Vagina (tissue), 2 donors: Measurements from ENCODE around the gene LIMA1. TPM values are rescaled to one million over a fixed set of nuclear protein-coding genes. Genes with fewer than 3 reads are reported as not detected.
A peak's percentile ranks its signal among the peaks of the same experiment; 100 is the strongest.
"Not testable (repeated sequence)": the region's sequence is repeated elsewhere in the genome, so short reads cannot be mapped to it uniquely, and the experiment has no call there.

ENCODE experiments used
- DNase-seq, 2 donors: peaks; one replicate each; pipeline ENCODE4 v3.0.0-alpha.2; 2017; ENCODE audit errors: extremely low spot score in 2 of 2
- H3K27ac ChIP-seq: fragments of 200-600 bp; sonication (generic); one replicate; pipeline ENCODE4 v1.5.1; 2019
- H3K27me3 ChIP-seq: fragments of 200-600 bp; sonication (generic); one replicate; pipeline ENCODE4 v1.5.1; 2019
- H3K36me3 ChIP-seq, 2 donors: fragments of 200-600 bp; sonication (generic); one replicate each; pipeline ENCODE4 v1.5.1; 2017 to 2019
- H3K4me1 ChIP-seq: fragments of 200-600 bp; sonication (generic); one replicate; pipeline ENCODE4 v1.5.1; 2019
- H3K4me3 ChIP-seq, 2 donors: fragments of 200-600 bp; sonication (generic); 1 replicate in 1 of 2; 2 replicates in 1 of 2; pipeline ENCODE4 v1.5.1; 2016 to 2019
- H3K9me3 ChIP-seq: fragments of 200-600 bp; sonication (generic); one replicate; pipeline ENCODE4 v1.5.1; 2019
- POLR2A ChIP-seq, 2 donors: fragments of 450-650 bp; IDR thresholded peaks; one replicate each; pipeline ENCODE4 v1.6.1; 2017; ENCODE audit warnings: antibody characterized with exemption in 2 of 2, mild to moderate bottlenecking in 2 of 2, moderate library complexity in 2 of 2
- POLR2AphosphoS5 ChIP-seq, 2 donors: sonication (generic); formaldehyde crosslinking; IDR thresholded peaks; one replicate each; pipeline ENCODE4 v1.9.0; 2017; ENCODE audit warnings: antibody characterized with exemption in 2 of 2, mild to moderate bottlenecking in 2 of 2, low read depth in 1 of 2; ENCODE audit not compliant: insufficient read depth in 1 of 2
- intact Hi-C: fragments of 100-400 bp; cut with DNase I; formaldehyde crosslinking; loops from one replicate; pipeline ENCODE4 v1.15.1; 2023
- total RNA-seq: library from RNA; depleted of rRNA; stranded (reverse); fragments of >200 nt; gene quantifications from one replicate; pipeline ENCODE4 v1.2.3, GENCODE V29; 2016
- TF ChIP-seq, protein P1 (sequence below), 3 experiments: fragments of 450-650 bp in 2 of 3; fragments of 200-600 bp in 1 of 3; sonication (generic) in 1 of 3; IDR thresholded peaks; one replicate each; pipeline ENCODE4 v1.5.1; 2017 to 2019; ENCODE audit warnings: antibody characterized with exemption in 3 of 3, mild to moderate bottlenecking in 2 of 3, moderate library complexity in 2 of 3

LIMA1 gene
- total RNA-seq = 99.2 TPM

DNA sequence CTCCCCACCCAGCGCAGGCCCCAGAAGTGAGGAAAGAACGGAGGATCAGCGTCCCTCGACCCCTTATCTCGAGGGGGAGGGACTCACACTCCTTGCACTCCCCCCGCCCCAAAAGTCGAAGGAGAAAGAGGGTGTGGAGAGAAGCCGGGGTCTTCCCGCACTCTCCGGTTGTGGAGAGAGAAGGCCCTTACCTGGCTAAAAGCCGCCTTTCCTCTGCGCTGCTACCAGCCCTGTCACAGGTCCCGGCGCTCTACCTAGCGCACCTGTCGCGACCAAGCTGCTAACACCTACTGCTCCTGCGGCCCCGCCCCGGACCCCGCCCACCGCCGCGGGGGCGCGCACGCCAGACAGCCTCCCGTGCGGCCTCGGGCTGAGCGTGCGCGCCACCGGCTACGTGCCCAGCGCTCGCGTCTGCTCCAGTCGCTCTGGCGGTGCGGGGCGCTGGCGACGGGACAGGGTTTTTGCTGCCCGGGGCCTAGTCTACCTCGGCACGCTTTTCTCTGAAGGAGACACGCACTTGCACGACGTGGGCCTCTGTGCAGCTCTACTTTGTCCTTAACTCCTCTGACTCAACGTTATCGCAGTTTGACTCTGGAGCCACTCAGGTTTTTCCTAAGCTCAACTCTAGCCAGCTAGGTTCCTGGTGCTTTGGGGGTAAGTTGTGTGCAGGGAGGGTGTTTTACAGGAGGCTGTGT is at the start of gene LIMA1:
Gene LIMA1, minus strand, starts transcription at position 292 of the 695 bp plus-strand sequence. CDS start 34,769 bp downstream, outside the sequence.
- TF ChIP-seq, protein P1, sequence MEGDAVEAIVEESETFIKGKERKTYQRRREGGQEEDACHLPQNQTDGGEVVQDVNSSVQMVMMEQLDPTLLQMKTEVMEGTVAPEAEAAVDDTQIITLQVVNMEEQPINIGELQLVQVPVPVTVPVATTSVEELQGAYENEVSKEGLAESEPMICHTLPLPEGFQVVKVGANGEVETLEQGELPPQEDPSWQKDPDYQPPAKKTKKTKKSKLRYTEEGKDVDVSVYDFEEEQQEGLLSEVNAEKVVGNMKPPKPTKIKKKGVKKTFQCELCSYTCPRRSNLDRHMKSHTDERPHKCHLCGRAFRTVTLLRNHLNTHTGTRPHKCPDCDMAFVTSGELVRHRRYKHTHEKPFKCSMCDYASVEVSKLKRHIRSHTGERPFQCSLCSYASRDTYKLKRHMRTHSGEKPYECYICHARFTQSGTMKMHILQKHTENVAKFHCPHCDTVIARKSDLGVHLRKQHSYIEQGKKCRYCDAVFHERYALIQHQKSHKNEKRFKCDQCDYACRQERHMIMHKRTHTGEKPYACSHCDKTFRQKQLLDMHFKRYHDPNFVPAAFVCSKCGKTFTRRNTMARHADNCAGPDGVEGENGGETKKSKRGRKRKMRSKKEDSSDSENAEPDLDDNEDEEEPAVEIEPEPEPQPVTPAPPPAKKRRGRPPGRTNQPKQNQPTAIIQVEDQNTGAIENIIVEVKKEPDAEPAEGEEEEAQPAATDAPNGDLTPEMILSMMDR (IDR thresholded peaks at IDR 0.05) = peak; percentile 35 to 41 (median 38)
- peak in 1 of 2 donors; percentile 70 for TF ChIP-seq POLR2AphosphoS5 (IDR thresholded peaks at IDR 0.05; ENCODE audit: insufficient read depth in 1 of 2, low read depth in 1 of 2)
- no peak for TF ChIP-seq POLR2A (IDR thresholded peaks at IDR 0.05)
- intact Hi-C loops = no loop called here
- H3K27me3 ChIP-seq = no peaks in the 10 kb centered on the region

GRCh38 chr12:50331745-50332144 is 48.4 kb upstream of the LIMA1 start:
- peaks cover 5% of the 10 kb centered on the region for H3K4me1 ChIP-seq
- no peaks in the 10 kb centered on the region for H3K27me3 ChIP-seq
- DNase-seq = no peak
- TF ChIP-seq POLR2AphosphoS5 (IDR thresholded peaks at IDR 0.05; ENCODE audit: insufficient read depth in 1 of 2, low read depth in 1 of 2) = no peak
- no peak for TF ChIP-seq POLR2A (IDR thresholded peaks at IDR 0.05)
- TF ChIP-seq, protein P1 (IDR thresholded peaks at IDR 0.05) = no peak
- no peaks in the 10 kb centered on the region for H3K9me3 ChIP-seq
- H3K27ac ChIP-seq = no peak overlapping the region
- H3K36me3 ChIP-seq = no peaks in the 10 kb centered on the region
- H3K4me3 ChIP-seq = no peak overlapping the region
- intact Hi-C loops = no loop called here

More for the DNA sequence above, at the start of gene LIMA1:
- peak in 1 of 2 donors; percentile 88 for DNase-seq
- Histone ChIP-seq H3K36me3 (no peaks in the 10 kb centered on the region), H3K4me1 (peaks cover 27% of the 10 kb centered on the region), H3K9me3 (no peaks in the 10 kb centered on the region), H3K27ac (peak within 1 kb of the TSS; percentile 85), H3K4me3 (peak within 1 kb of the TSS; percentile 62 to 91)

GRCh38 chr12:50328664-50329063 is 45.3 kb upstream of the LIMA1 start:
- peaks cover 12% of the 10 kb centered on the region for H3K4me1 ChIP-seq
- DNase-seq, H3K36me3 ChIP-seq, H3K27me3 ChIP-seq, H3K27ac ChIP-seq, H3K4me3 ChIP-seq, H3K9me3 ChIP-seq, intact Hi-C loops: not testable (repeated sequence)

DNA sequence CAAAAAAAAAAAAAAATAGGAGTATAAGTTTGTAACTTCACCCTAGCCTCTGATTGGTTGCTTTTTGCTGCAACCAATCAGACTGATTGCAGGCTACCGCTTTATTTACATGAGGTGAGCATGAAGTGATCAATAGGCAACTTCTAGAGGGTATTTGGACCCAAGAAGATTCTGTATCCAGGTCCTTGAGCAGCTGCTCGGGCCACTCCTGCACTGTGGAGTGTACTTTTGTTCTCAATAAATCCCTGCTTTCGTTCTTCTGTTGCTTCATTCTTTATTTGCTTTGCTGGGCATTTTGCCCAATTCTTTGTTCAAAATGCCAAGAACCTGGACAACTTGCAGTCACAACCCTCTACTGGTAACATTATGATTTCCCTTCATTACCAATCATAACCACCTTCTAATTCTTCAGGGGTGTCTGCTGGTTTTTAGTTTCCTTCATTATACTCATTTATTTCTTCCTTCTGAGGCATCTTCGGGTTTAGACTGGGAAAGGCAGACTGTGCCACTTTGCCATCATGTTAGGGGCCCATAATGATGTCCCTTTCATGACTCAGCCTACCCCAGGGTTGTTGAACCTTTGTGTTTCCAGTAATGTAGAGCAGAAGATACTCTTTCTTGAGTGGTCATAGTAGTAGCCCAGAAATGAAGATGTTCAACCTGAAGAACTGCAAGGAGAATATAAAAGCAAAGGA is 43.4 kb upstream of the LIMA1 start:
- H3K27ac ChIP-seq = no peak overlapping the region

GRCh38 chr12:50325890-50326391 is 42.6 kb upstream of the LIMA1 start:
- no peaks in the 10 kb centered on the region for H3K9me3 ChIP-seq
- no peak overlapping the region for H3K27ac ChIP-seq
- intact Hi-C loops = no loop called here
- no peaks in the 10 kb centered on the region for H3K27me3 ChIP-seq
- H3K4me3 ChIP-seq = no peak overlapping the region
- TF ChIP-seq, protein P1 (IDR thresholded peaks at IDR 0.05) = no peak
- no peak for TF ChIP-seq POLR2A (IDR thresholded peaks at IDR 0.05)
- TF ChIP-seq POLR2AphosphoS5 (IDR thresholded peaks at IDR 0.05; ENCODE audit: insufficient read depth in 1 of 2, low read depth in 1 of 2) = no peak
- H3K36me3 ChIP-seq = no peaks in the 10 kb centered on the region
- no peak for DNase-seq
- peaks cover 12% of the 10 kb centered on the region for H3K4me1 ChIP-seq

More for the DNA sequence above, 43.4 kb upstream of the LIMA1 start:
- TF ChIP-seq POLR2A (IDR thresholded peaks at IDR 0.05) (no peak), POLR2AphosphoS5 (IDR thresholded peaks at IDR 0.05; ENCODE audit: insufficient read depth in 1 of 2, low read depth in 1 of 2) (no peak)
- TF ChIP-seq, protein P1 (IDR thresholded peaks at IDR 0.05) = no peak
- Histone ChIP-seq H3K4me1 (peaks cover 12% of the 10 kb centered on the region), H3K9me3 (no peaks in the 10 kb centered on the region), H3K36me3 (no peaks in the 10 kb centered on the region), H3K27me3 (no peaks in the 10 kb centered on the region), H3K4me3 (no peak overlapping the region)
- no peak for DNase-seq
- intact Hi-C loops = no loop called here

- intact Hi-C loops, DNase-seq: not testable (repeated sequence)
These were observed 41.5 kb upstream of the LIMA1 start for GRCh38 chr12:50324770-50325169.

GRCh38 chr12:50324077-50324476 is 40.8 kb upstream of the LIMA1 start:
- H3K4me1 ChIP-seq = peaks cover 12% of the 10 kb centered on the region
- H3K36me3 ChIP-seq, H3K9me3 ChIP-seq, H3K27me3 ChIP-seq, H3K4me3 ChIP-seq, H3K27ac ChIP-seq, DNase-seq, intact Hi-C loops: not testable (repeated sequence)

More at GRCh38 chr12:50324770-50325169, 41.5 kb upstream of the LIMA1 start:
- not testable (repeated sequence) for H3K9me3 ChIP-seq, H3K27me3 ChIP-seq, H3K36me3 ChIP-seq, H3K4me3 ChIP-seq, H3K27ac ChIP-seq
- H3K4me1 ChIP-seq = peaks cover 12% of the 10 kb centered on the region
